GM21619 (cell line): ENCODE data around the gene MEGF11.

ENCODE experiments used
- ATAC-seq: cut with Tn5 transposase; IDR thresholded peaks from one replicate; pipeline ENCODE4 v1.9.1; 2021; ENCODE audit not compliant: unreplicated experiment

The MEGF11 gene

GRCh38 chr15:66172324-66172980, 81.1 kb downstream of the MEGF11 start:
- no peak for ATAC-seq

GRCh38 chr15:66171841-66172240, 81.7 kb downstream of the MEGF11 start:
- no peak for ATAC-seq

- no peak for ATAC-seq
Observed at GRCh38 chr15:66170716-66171115, 82.8 kb downstream of the MEGF11 start.

GRCh38 chr15:66170042-66170441, 83.5 kb downstream of the MEGF11 start:
- ATAC-seq, result no peak

- ATAC-seq, result no peak
Observed at GRCh38 chr15:66169625-66170024, 83.9 kb downstream of the MEGF11 start.

GRCh38 chr15:66169023-66169422, 84.5 kb downstream of the MEGF11 start:
- no peak for ATAC-seq

- ATAC-seq, result no peak
Observed at GRCh38 chr15:66167854-66168253, 85.7 kb downstream of the MEGF11 start.

GRCh38 chr15:66165856-66166255, 87.7 kb downstream of the MEGF11 start:
- ATAC-seq, result no peak

- no peak for ATAC-seq
Observed at GRCh38 chr15:66164788-66165187, 88.8 kb downstream of the MEGF11 start.

- ATAC-seq, result no peak
Observed at GRCh38 chr15:66163553-66163952, 90.0 kb downstream of the MEGF11 start.

- no peak for ATAC-seq
Observed at GRCh38 chr15:66162286-66162685, 91.3 kb downstream of the MEGF11 start.

GRCh38 chr15:66161575-66162118, 91.9 kb downstream of the MEGF11 start:
- ATAC-seq, result no peak

- ATAC-seq, result no peak
Observed at GRCh38 chr15:66161108-66161507, 92.4 kb downstream of the MEGF11 start.

GRCh38 chr15:66157507-66157906, 96.0 kb downstream of the MEGF11 start:
- no peak for ATAC-seq

- ATAC-seq, result no peak
Observed at GRCh38 chr15:66156310-66156975, 97.1 kb downstream of the MEGF11 start.

GRCh38 chr15:66155065-66155464, 98.5 kb downstream of the MEGF11 start:
- ATAC-seq, result no peak

- ATAC-seq, result no peak
Observed at GRCh38 chr15:66154581-66154980, 99.0 kb downstream of the MEGF11 start.

- ATAC-seq, result peak; percentile 82
Observed at GRCh38 chr15:66153549-66154415, 99.8 kb downstream of the MEGF11 start.

- ATAC-seq, result no peak
Observed at GRCh38 chr15:66152650-66153049, 100.9 kb downstream of the MEGF11 start.

GRCh38 chr15:66151809-66152208, 101.7 kb downstream of the MEGF11 start:
- no peak for ATAC-seq

- ATAC-seq, result no peak
Observed at GRCh38 chr15:66149871-66150270, 103.7 kb downstream of the MEGF11 start.

GRCh38 chr15:66148187-66148586, 105.4 kb downstream of the MEGF11 start:
- ATAC-seq, result no peak
